ENCODE results near the gene EEF1AKMT2. TPM values are rescaled to one million over a fixed set of nuclear protein-coding genes. Genes with fewer than 3 reads are reported as not detected.

EEF1AKMT2 gene
- total RNA-seq, 1 donor from 2014 or later: 22.0 TPM

GRCh38 chr10:124725171-124725631 lies 66.5 kb downstream of the EEF1AKMT2 start:
- Mint-ChIP-seq H3K36me3 (ENCODE audit: unreplicated experiment) (peaks cover 3% of the 10 kb centered on the region), H3K4me1 (ENCODE audit: unreplicated experiment) (peaks cover 11% of the 10 kb centered on the region), H3K27ac (ENCODE audit: unreplicated experiment) (no peak overlapping the region), H3K4me3 (ENCODE audit: unreplicated experiment) (no peak overlapping the region), H3K27me3 (ENCODE audit: unreplicated experiment) (no peaks in the 10 kb centered on the region), H3K9me3 (ENCODE audit: unreplicated experiment) (no peaks in the 10 kb centered on the region)
- no peak for DNase-seq (ENCODE audit: extremely low spot score, unreplicated experiment)
- TF ChIP-seq CTCF (IDR thresholded peaks at IDR 0.05): no peak

- no peak for TF ChIP-seq CTCF (IDR thresholded peaks at IDR 0.05)
- Mint-ChIP-seq H3K36me3 (ENCODE audit: unreplicated experiment) (peaks cover 3% of the 10 kb centered on the region), H3K9me3 (ENCODE audit: unreplicated experiment) (no peaks in the 10 kb centered on the region), H3K27ac (ENCODE audit: unreplicated experiment) (no peak overlapping the region), H3K4me1 (ENCODE audit: unreplicated experiment) (peaks cover 11% of the 10 kb centered on the region), H3K4me3 (ENCODE audit: unreplicated experiment) (no peak overlapping the region), H3K27me3 (ENCODE audit: unreplicated experiment) (no peaks in the 10 kb centered on the region)
- DNase-seq (ENCODE audit: extremely low spot score, unreplicated experiment): no peak
Observed at GRCh38 chr10:124724279-124725027, 67.2 kb downstream of the EEF1AKMT2 start.

- H3K4me1 Mint-ChIP-seq (ENCODE audit: unreplicated experiment): peaks cover 11% of the 10 kb centered on the region
- no peaks in the 10 kb centered on the region for H3K9me3 Mint-ChIP-seq (ENCODE audit: unreplicated experiment)
- DNase-seq (ENCODE audit: extremely low spot score, unreplicated experiment): no peak
- no peak overlapping the region for H3K27ac Mint-ChIP-seq (ENCODE audit: unreplicated experiment)
- no peak overlapping the region for H3K4me3 Mint-ChIP-seq (ENCODE audit: unreplicated experiment)
- H3K27me3 Mint-ChIP-seq (ENCODE audit: unreplicated experiment): no peaks in the 10 kb centered on the region
- H3K36me3 Mint-ChIP-seq (ENCODE audit: unreplicated experiment): peaks cover 3% of the 10 kb centered on the region
- TF ChIP-seq CTCF (IDR thresholded peaks at IDR 0.05): no peak
Observed at GRCh38 chr10:124723826-124724225, 67.9 kb downstream of the EEF1AKMT2 start.

- DNase-seq (ENCODE audit: extremely low spot score, unreplicated experiment): no peak
- Mint-ChIP-seq H3K36me3 (ENCODE audit: unreplicated experiment) (peaks cover 3% of the 10 kb centered on the region), H3K27ac (ENCODE audit: unreplicated experiment) (no peak overlapping the region), H3K4me3 (ENCODE audit: unreplicated experiment) (no peak overlapping the region), H3K9me3 (ENCODE audit: unreplicated experiment) (no peaks in the 10 kb centered on the region), H3K27me3 (ENCODE audit: unreplicated experiment) (no peaks in the 10 kb centered on the region), H3K4me1 (ENCODE audit: unreplicated experiment) (peaks cover 9% of the 10 kb centered on the region)
- no peak for TF ChIP-seq CTCF (IDR thresholded peaks at IDR 0.05)
Observed at GRCh38 chr10:124722798-124723783, 68.6 kb downstream of the EEF1AKMT2 start.
